ENCODE measurements around the gene CCR5AS.

Gene CCR5AS

GRCh38 chr3:46349484-46350261 lies 57.2 kb downstream of the CCR5AS start:
- FAIRE-seq = no peak
- intact Hi-C loops (cut with DNase I) = no loop called here
- H3K27ac ChIP-seq (ENCODE audit: low read depth in 2 of 2, low read length in 2 of 2) = no peak overlapping the region

GRCh38 chr3:46348823-46349482 lies 57.9 kb downstream of the CCR5AS start:
- H3K4me1 ChIP-seq (ENCODE audit: control insufficient read depth in 2 of 3, insufficient read depth in 2 of 3, low read depth in 1 of 3, low read length in 3 of 3) = no peaks in the 10 kb centered on the region
- H3K9ac ChIP-seq (ENCODE audit: low read length in 3 of 3) = no peak overlapping the region
- H3K9me3 ChIP-seq (ENCODE audit: control insufficient read depth in 2 of 3, insufficient read depth in 1 of 3, low read length in 3 of 3) = no peaks in the 10 kb centered on the region
- H3K27me3 ChIP-seq (ENCODE audit: control insufficient read depth, insufficient read depth, low read length) = no peaks in the 10 kb centered on the region
- no peak for DNase-seq
- no peak for TF ChIP-seq CTCF (IDR thresholded peaks at IDR 0.05; ENCODE audit: borderline replicate concordance, extremely low read depth, insufficient read depth)
- intact Hi-C loops (cut with DNase I) = no loop called here
- H3K4me3 ChIP-seq (ENCODE audit: low read length in 3 of 3) = no peak overlapping the region
- no peak overlapping the region for H3K27ac ChIP-seq (ENCODE audit: low read depth in 2 of 2, low read length in 2 of 2)
- H3K36me3 ChIP-seq (ENCODE audit: control insufficient read depth in 2 of 3, insufficient read depth in 3 of 3, low read length in 3 of 3) = no peaks in the 10 kb centered on the region
- no peak for FAIRE-seq

More at GRCh38 chr3:46349484-46350261, 57.2 kb downstream of the CCR5AS start:
- no peaks in the 10 kb centered on the region for H3K4me1 ChIP-seq (ENCODE audit: control insufficient read depth in 2 of 3, insufficient read depth in 2 of 3, low read depth in 1 of 3, low read length in 3 of 3)
- H3K9me3 ChIP-seq (ENCODE audit: control insufficient read depth in 2 of 3, insufficient read depth in 1 of 3, low read length in 3 of 3) = no peaks in the 10 kb centered on the region
- DNase-seq = no peak
- no peak for TF ChIP-seq CTCF (IDR thresholded peaks at IDR 0.05; ENCODE audit: borderline replicate concordance, extremely low read depth, insufficient read depth)
- no peak overlapping the region for H3K9ac ChIP-seq (ENCODE audit: low read length in 3 of 3)
- H3K4me3 ChIP-seq (ENCODE audit: low read length in 3 of 3) = no peak overlapping the region
- no peaks in the 10 kb centered on the region for H3K36me3 ChIP-seq (ENCODE audit: control insufficient read depth in 2 of 3, insufficient read depth in 3 of 3, low read length in 3 of 3)
- no peaks in the 10 kb centered on the region for H3K27me3 ChIP-seq (ENCODE audit: control insufficient read depth, insufficient read depth, low read length)

- TF ChIP-seq CTCF (IDR thresholded peaks at IDR 0.05; ENCODE audit: borderline replicate concordance, extremely low read depth, insufficient read depth) = no peak
- FAIRE-seq (no peak), DNase-seq (no peak)
- peaks cover 0 to 2% (median 0%) of the 10 kb centered on the region in 3 donors for H3K9me3 ChIP-seq (ENCODE audit: control insufficient read depth in 2 of 3, insufficient read depth in 1 of 3, low read length in 3 of 3)
- no peak overlapping the region for H3K27ac ChIP-seq (ENCODE audit: low read depth in 2 of 2, low read length in 2 of 2)
- H3K27me3 ChIP-seq (ENCODE audit: control insufficient read depth, insufficient read depth, low read length) = no peaks in the 10 kb centered on the region
- H3K36me3 ChIP-seq (ENCODE audit: control insufficient read depth in 2 of 3, insufficient read depth in 3 of 3, low read length in 3 of 3) = no peaks in the 10 kb centered on the region
- no peak overlapping the region for H3K4me3 ChIP-seq (ENCODE audit: low read length in 3 of 3)
- no peaks in the 10 kb centered on the region for H3K4me1 ChIP-seq (ENCODE audit: control insufficient read depth in 2 of 3, insufficient read depth in 2 of 3, low read depth in 1 of 3, low read length in 3 of 3)
- no peak overlapping the region for H3K9ac ChIP-seq (ENCODE audit: low read length in 3 of 3)
- intact Hi-C loops (cut with DNase I) = no loop called here
Observed at GRCh38 chr3:46344476-46344875, 62.4 kb downstream of the CCR5AS start.

All from kidney (tissue), 13 donors.